Esophagus muscularis mucosa (tissue), 4 donors: ENCODE data around the gene C2CD4C.

Experiments
- CTCF ChIP-seq, 3 experiments: fragments of 200-600 bp in 2 of 3; fragments of 450-650 bp in 1 of 3; sonication (generic) in 2 of 3; IDR thresholded peaks; one replicate each; pipeline ENCODE4 v1.5.1; 2017 to 2019; ENCODE audit warnings: antibody characterized with exemption in 3 of 3, mild to moderate bottlenecking in 2 of 3, moderate library complexity in 1 of 3
- EP300 ChIP-seq: sonication (generic); formaldehyde crosslinking; IDR thresholded peaks from one replicate; pipeline ENCODE4 v1.6.1; 2017; ENCODE audit warnings: antibody characterized with exemption
- POLR2AphosphoS5 ChIP-seq, 2 donors: sonication (generic); formaldehyde crosslinking; IDR thresholded peaks; one replicate each; pipeline ENCODE4 v1.6.1; 2017; ENCODE audit warnings: antibody characterized with exemption in 2 of 2

DNA sequence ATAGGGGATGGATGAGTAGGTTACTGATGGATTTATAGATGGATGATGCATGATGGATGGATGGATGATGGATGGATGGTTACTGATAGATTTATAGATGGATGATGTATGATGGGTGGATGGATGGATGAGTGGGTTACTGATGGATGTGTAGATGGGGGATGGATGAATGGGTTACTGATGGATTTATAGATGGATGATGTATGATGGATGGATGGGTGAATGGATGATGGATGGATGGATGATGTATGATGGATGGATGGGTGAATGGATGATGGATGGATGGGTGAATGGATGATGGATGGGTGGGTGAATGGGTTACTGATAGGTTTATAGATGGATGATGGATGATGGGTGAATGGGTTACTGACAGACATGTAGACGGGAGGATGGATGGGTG is 6.3 kb upstream of the C2CD4C start:
- TF ChIP-seq CTCF (IDR thresholded peaks at IDR 0.05) (no peak), EP300 (no peak), POLR2AphosphoS5 (IDR thresholded peaks at IDR 0.05) (no peak)
